WTC11 (cell line): Measurements from ENCODE around the gene SMAD3.

Experiments used
- ATF1 ChIP-seq: sonication (generic); formaldehyde crosslinking; IDR thresholded peaks from 2 replicates; pipeline ENCODE4 v1.8.1; 2023; ENCODE audit warnings: mild to moderate bottlenecking, moderate library complexity, missing genetic modification reagents
- ATF2 ChIP-seq: sonication (generic); formaldehyde crosslinking; IDR thresholded peaks from 2 replicates; pipeline ENCODE4 v1.8.1; 2022; ENCODE audit warnings: low read depth, missing genetic modification reagents, borderline replicate concordance
- ATF3 ChIP-seq: sonication (generic); formaldehyde crosslinking; conservative IDR thresholded peaks from 2 replicates; pipeline ENCODE4 v1.8.1; 2022; ENCODE audit warnings: mild to moderate bottlenecking, missing genetic modification reagents
- CTCF ChIP-seq: fragments of 200-600 bp; IDR thresholded peaks from 2 replicates; pipeline ENCODE4 v1.8.0; 2022; ENCODE audit warnings: antibody characterized with exemption
- E2F5 ChIP-seq: sonication (generic); formaldehyde crosslinking; IDR thresholded peaks from 2 replicates; pipeline ENCODE4 v1.8.1; 2022; ENCODE audit warnings: mild to moderate bottlenecking, moderate library complexity, missing genetic modification reagents
- PRRX2 ChIP-seq: fragments of 250-450 bp; sonication (Bioruptor Pico); IDR thresholded peaks from 2 replicates; pipeline ENCODE4 v1.8.0; 2021; ENCODE audit warnings: mild to moderate bottlenecking
- USF2 ChIP-seq: sonication (generic); formaldehyde crosslinking; IDR thresholded peaks from 2 replicates; pipeline ENCODE4 v1.8.1; 2023; ENCODE audit warnings: mild to moderate bottlenecking, missing genetic modification reagents, moderate library complexity
- ZNF121 ChIP-seq: sonication (generic); formaldehyde crosslinking; IDR thresholded peaks from 2 replicates; pipeline ENCODE4 v1.8.0; 2023; ENCODE audit warnings: missing genetic modification reagents
- ZNF232 ChIP-seq: sonication (generic); formaldehyde crosslinking; IDR thresholded peaks from 2 replicates; pipeline ENCODE4 v1.8.0; 2022; ENCODE audit warnings: mild to moderate bottlenecking, missing genetic modification reagents
- ZNF416 ChIP-seq: fragments of 250-450 bp; sonication (Bioruptor Pico); IDR thresholded peaks from 2 replicates; pipeline ENCODE4 v1.9.0; 2021; ENCODE audit warnings: mild to moderate bottlenecking, inconsistent platforms

GRCh38 chr15:67215102-67215501 is 149.7 kb downstream of the SMAD3 start:
- TF ChIP-seq CTCF (no peak), ZNF232 (no peak), PRRX2 (no peak), ATF3 (CRISPR knock-in tag) (no peak), ZNF416 (CRISPR knock-in tag) (no peak), ZNF121 (no peak), E2F5 (CRISPR knock-in tag) (no peak), USF2 (CRISPR knock-in tag) (no peak), ATF1 (no peak), ATF2 (CRISPR knock-in tag) (no peak)
